T-helper 2 cell treated with Interferon-gamma antibody and Interleukin-4, amounts not matched to agents 5 μg/mL and 100 μg/mL, for 36 hours (primary cell): ENCODE results near the gene ALK.

Experiments
- DNase-seq: peaks from one replicate; pipeline ENCODE4 v3.0.0; 2021; ENCODE audit warnings: low spot score
- H3K27ac Mint-ChIP-seq: one replicate; pipeline ENCODE4 v1.8.0; 2021; ENCODE audit warnings: mild to moderate bottlenecking, mixed read lengths
- H3K27me3 Mint-ChIP-seq: one replicate; pipeline ENCODE4 v1.8.0; 2021; ENCODE audit warnings: low read depth, mixed read lengths
- H3K36me3 Mint-ChIP-seq: one replicate; pipeline ENCODE4 v1.8.0; 2021; ENCODE audit warnings: low read depth, mixed read lengths
- H3K4me1 Mint-ChIP-seq: one replicate; pipeline ENCODE4 v1.8.0; 2021; ENCODE audit warnings: low read depth, mixed read lengths
- H3K4me3 Mint-ChIP-seq: one replicate; pipeline ENCODE4 v1.8.0; 2022; ENCODE audit warnings: mild to moderate bottlenecking, moderate library complexity, mixed read lengths
- H3K9me3 Mint-ChIP-seq: one replicate; pipeline ENCODE4 v1.8.0; 2021; ENCODE audit warnings: mixed read lengths

Gene ALK

DNA sequence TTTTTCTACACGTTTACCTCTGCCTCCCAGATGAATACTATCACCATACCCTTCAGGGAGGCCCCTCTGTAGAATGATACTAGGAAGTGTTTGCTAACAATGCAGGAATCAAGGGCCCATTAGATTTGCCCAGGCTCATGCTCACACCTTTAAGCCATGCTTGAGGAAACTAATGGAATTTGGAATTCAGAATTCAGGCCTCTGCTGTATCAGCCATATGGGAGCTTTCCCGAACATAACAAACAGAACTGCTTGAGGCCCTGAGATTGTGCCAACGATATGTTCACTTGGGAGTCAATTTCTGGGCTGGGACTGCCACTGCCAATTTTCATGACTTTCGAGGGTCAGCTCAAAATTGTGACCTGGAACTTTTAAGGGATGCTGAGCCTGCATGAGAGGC lies 523.7 kb downstream of the ALK start:
- DNase-seq: no peak
- no peaks in the 10 kb centered on the region for H3K9me3 Mint-ChIP-seq
- H3K27ac Mint-ChIP-seq: no peak overlapping the region
- no peaks in the 10 kb centered on the region for H3K36me3 Mint-ChIP-seq
- H3K4me3 Mint-ChIP-seq: no peak overlapping the region
- H3K4me1 Mint-ChIP-seq: no peaks in the 10 kb centered on the region
- no peaks in the 10 kb centered on the region for H3K27me3 Mint-ChIP-seq

DNA sequence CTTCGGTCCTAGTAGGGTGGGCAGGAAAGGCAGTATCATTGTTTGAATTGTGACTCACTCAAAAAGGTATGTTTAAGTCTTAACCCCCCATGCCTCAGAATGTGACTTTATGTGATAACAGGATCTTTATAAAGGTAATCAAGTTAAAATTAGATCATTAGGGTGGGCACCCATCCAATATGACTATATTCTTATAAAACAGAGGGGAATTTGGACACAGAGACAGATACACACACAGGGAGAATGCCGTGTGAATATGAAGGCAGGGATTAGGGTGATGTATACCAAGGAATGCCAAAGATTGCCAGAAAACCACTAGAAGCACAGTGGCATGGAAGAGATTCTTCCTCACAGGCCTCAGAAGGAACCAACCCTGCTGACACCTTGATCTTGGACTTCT lies 524.3 kb downstream of the ALK start:
- Mint-ChIP-seq H3K27ac (no peak overlapping the region), H3K4me3 (no peak overlapping the region), H3K27me3 (no peaks in the 10 kb centered on the region), H3K36me3 (no peaks in the 10 kb centered on the region), H3K9me3 (no peaks in the 10 kb centered on the region), H3K4me1 (no peaks in the 10 kb centered on the region)
- no peak for DNase-seq

DNA sequence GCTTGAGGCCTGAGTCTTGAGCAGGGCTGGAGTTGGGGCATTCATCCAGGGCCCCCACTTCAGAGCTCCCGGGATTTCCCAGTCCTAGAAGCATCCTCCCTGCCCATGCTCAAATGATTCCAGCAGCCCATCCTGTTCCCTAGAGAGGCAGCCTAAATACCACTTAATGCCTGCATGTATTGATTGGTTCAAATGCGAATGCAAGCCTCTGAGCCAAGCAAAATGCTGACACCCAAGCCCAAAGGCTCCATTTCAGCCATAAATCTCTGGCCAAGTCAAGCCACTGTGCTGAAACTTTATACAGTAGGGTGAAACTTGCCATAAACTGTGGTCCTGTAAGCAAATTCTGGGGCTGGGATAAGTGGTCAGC lies 526.4 kb downstream of the ALK start:
- Mint-ChIP-seq H3K27ac (no peak overlapping the region), H3K4me1 (no peaks in the 10 kb centered on the region), H3K4me3 (no peak overlapping the region), H3K36me3 (no peaks in the 10 kb centered on the region), H3K9me3 (no peaks in the 10 kb centered on the region), H3K27me3 (peaks cover 5% of the 10 kb centered on the region)
- no peak for DNase-seq

DNA sequence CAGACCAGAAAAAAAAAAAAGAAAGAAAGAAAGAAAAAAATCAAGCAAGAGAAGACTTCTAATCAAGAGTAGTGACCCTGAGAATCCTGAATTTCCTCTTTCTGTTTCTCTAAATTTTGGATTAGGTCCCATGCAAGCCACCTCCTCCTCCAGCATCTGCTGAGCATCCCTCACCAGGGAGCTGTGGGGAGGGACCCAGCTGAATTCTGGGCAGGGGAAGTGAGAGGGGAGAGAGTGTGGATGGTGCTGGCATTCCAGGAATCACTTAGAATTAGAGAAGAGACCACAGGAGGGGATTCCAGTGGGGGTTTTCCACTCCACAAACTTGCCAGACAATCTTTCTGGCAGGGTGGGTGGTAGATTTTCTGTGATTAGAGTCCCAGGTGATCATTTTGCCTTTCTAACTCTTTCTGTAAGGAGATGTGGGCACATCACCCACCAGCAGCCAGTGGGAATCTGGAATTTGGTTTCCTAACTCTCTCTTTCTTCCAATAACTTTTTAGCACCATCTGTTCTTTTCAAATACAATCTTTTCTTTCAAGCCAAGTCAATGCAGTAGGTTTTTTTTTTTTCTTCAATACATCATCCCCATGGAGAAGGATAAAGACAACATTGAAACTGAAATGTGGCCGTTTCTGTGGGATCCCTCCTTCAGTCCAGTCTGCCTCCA lies 526.9 kb downstream of the ALK start:
- H3K27ac Mint-ChIP-seq: no peak overlapping the region
- no peak overlapping the region for H3K4me3 Mint-ChIP-seq
- no peaks in the 10 kb centered on the region for H3K9me3 Mint-ChIP-seq
- no peaks in the 10 kb centered on the region for H3K4me1 Mint-ChIP-seq
- peaks cover 5% of the 10 kb centered on the region for H3K27me3 Mint-ChIP-seq
- no peaks in the 10 kb centered on the region for H3K36me3 Mint-ChIP-seq
- no peak for DNase-seq

DNA sequence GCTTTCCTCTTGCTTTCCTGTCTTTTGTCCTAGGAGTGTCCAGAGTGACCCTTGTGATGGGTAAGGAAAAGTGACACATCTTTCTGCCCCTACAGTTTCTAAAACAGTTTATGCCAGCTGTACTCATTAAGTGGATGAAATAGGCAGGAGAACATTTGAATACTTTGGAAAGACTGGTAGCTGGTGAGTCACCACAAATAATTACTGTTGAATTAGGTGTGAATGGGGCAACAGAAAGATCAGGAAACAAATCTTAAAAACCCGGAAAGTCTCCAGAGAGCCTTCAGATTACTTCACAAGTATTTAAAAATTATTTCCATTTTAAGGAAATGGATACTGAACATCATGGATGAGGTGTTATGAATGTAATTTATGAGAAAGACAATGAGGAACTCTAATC lies 527.7 kb downstream of the ALK start:
- no peak overlapping the region for H3K27ac Mint-ChIP-seq
- H3K27me3 Mint-ChIP-seq: peaks cover 5% of the 10 kb centered on the region
- no peaks in the 10 kb centered on the region for H3K4me1 Mint-ChIP-seq
- H3K9me3 Mint-ChIP-seq: no peaks in the 10 kb centered on the region
- no peak for DNase-seq
- H3K36me3 Mint-ChIP-seq: no peaks in the 10 kb centered on the region
- H3K4me3 Mint-ChIP-seq: no peak overlapping the region

DNA sequence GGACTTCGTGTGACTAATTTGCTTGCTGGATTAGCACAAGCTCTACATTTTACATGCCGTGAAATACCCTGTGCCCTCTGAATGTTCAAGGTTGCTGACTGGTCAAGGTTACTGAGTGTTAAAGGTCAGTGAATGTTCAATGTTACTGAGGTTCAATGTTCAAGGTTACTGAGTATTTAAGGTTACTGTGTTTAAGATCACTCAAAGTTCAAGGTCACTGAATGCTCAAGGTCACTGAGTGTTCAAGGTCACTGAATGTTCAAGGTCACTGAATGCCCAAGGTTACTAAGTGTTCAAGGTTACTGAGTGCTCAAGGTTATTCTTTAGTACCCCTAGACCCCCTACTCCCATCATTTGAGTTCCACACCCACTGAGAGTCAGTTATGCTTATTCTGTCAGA lies 528.6 kb downstream of the ALK start:
- DNase-seq: no peak
- Mint-ChIP-seq H3K36me3 (no peaks in the 10 kb centered on the region), H3K4me3 (no peak overlapping the region), H3K9me3 (no peaks in the 10 kb centered on the region), H3K4me1 (no peaks in the 10 kb centered on the region), H3K27ac (no peak overlapping the region), H3K27me3 (peaks cover 5% of the 10 kb centered on the region)

DNA sequence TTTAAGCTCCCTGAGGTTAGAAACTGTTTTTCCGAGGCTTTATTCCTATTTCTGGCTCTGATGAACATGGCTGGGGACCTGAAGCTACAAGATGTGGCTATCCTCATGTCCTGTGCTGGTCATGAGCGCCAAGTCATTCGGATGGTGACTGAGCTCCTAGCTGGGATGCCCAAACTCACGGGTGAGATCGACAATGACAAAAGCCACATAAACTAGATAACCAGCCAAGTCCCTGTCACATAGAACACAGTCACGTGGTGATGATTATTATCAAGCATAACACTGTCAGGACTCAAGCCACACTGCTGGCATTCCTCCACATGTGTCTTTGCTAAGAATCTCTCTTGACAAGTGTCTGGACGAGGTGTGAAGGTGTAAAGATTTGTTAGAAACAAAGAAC lies 531.2 kb downstream of the ALK start:
- no peaks in the 10 kb centered on the region for H3K36me3 Mint-ChIP-seq
- no peak for DNase-seq
- H3K9me3 Mint-ChIP-seq: no peaks in the 10 kb centered on the region
- peaks cover 12% of the 10 kb centered on the region for H3K27me3 Mint-ChIP-seq
- H3K4me3 Mint-ChIP-seq: no peak overlapping the region
- no peak overlapping the region for H3K27ac Mint-ChIP-seq
- no peaks in the 10 kb centered on the region for H3K4me1 Mint-ChIP-seq

GRCh38 chr2:29389686-29390085 lies 531.7 kb downstream of the ALK start:
- DNase-seq: no peak
- H3K27ac Mint-ChIP-seq: no peak overlapping the region
- no peaks in the 10 kb centered on the region for H3K4me1 Mint-ChIP-seq
- H3K4me3 Mint-ChIP-seq: no peak overlapping the region
- H3K27me3 Mint-ChIP-seq: peaks cover 12% of the 10 kb centered on the region
- H3K9me3 Mint-ChIP-seq: no peaks in the 10 kb centered on the region
- no peaks in the 10 kb centered on the region for H3K36me3 Mint-ChIP-seq

DNA sequence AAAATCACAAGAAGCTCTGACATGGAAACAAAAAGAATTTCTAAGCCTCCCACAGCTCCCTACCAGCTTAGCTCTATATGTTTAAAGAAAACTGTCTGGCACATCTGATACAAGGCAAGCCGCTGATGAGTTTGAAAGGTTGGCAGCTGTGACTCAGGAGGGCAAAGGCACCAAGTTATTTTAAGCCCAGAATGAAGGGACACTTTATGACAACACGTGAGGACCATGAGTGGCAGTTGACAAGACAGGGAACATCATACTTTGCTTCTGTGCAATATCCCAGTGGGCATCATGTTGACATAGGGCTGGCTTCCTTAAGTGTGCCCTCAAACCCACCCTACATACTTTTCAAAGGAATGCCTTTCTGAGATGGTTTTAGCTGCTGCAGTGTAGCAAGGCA lies 533.3 kb downstream of the ALK start:
- DNase-seq: no peak
- Mint-ChIP-seq H3K4me1 (no peaks in the 10 kb centered on the region), H3K9me3 (no peaks in the 10 kb centered on the region), H3K4me3 (no peak overlapping the region), H3K27me3 (peaks cover 13% of the 10 kb centered on the region), H3K36me3 (no peaks in the 10 kb centered on the region), H3K27ac (no peak overlapping the region)

DNA sequence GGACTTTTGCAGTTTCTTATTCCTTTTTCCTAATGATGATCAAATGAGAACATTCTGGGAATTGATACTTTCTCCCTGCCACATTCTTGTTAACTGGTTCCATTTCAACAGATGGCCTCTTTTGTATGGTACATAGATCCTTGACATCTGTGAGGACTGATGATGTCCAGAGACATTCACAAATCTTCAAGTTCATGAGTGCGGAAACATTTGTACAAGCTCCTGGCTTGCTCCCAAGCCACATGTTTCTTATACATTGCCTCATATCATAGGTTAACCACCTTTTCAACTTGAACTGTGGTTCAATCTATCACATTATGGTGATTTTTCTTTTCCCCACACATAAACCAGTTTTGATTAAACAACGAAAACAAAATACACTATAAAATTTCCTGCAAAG lies 538.9 kb downstream of the ALK start:
- Mint-ChIP-seq H3K4me1 (no peaks in the 10 kb centered on the region), H3K27ac (no peak overlapping the region), H3K27me3 (peaks cover 11% of the 10 kb centered on the region), H3K9me3 (no peaks in the 10 kb centered on the region), H3K4me3 (no peak overlapping the region), H3K36me3 (no peaks in the 10 kb centered on the region)
- DNase-seq: no peak

GRCh38 chr2:29377788-29378187 lies 543.6 kb downstream of the ALK start:
- DNase-seq: no peak
- no peak overlapping the region for H3K4me3 Mint-ChIP-seq
- H3K36me3 Mint-ChIP-seq: no peaks in the 10 kb centered on the region
- no peaks in the 10 kb centered on the region for H3K4me1 Mint-ChIP-seq
- peaks cover 2% of the 10 kb centered on the region for H3K27me3 Mint-ChIP-seq
- H3K27ac Mint-ChIP-seq: no peak overlapping the region
- no peaks in the 10 kb centered on the region for H3K9me3 Mint-ChIP-seq

DNA sequence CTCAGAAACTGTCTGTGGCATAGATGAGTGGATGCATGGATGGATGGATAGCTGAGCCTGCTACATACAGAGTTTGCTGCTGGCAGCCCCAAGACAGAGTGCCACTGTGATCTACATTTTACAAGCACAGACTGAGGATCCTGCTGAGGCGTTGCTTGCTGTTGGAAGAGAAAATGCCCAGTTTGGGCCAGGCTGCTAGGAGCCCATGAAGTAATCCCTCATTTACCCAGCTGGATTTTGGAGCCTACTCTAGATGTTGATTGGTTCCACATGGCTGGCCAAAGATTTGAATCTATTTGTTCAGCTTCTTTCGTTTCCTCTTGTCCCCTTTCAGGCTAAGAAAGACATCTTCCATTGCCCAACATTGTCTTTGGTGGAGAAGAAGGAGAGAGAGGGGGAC lies 544.8 kb downstream of the ALK start:
- Mint-ChIP-seq H3K4me1 (no peaks in the 10 kb centered on the region), H3K27ac (no peak overlapping the region), H3K36me3 (no peaks in the 10 kb centered on the region), H3K27me3 (peaks cover 2% of the 10 kb centered on the region), H3K9me3 (no peaks in the 10 kb centered on the region), H3K4me3 (no peak overlapping the region)
- no peak for DNase-seq

DNA sequence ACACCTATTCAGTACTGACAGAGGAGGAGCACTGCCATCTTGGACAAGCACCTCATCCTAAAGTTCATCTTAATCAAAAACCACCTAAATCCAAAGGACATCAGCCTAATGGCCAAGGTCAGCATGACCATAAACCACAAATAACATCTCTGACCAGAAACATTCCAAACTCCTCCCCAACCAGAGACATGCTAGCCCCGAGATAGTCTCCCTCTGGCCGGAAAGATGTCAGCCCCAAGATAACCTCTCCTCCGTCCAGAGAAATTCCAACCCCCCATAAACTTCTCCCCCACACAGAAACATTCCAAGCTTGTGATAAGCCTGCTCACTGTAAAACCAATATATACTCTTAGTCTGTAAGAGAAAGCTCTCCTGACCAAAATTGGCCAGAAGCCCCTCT lies 545.5 kb downstream of the ALK start:
- H3K4me3 Mint-ChIP-seq: no peak overlapping the region
- no peak for DNase-seq
- H3K4me1 Mint-ChIP-seq: no peaks in the 10 kb centered on the region
- no peak overlapping the region for H3K27ac Mint-ChIP-seq
- no peaks in the 10 kb centered on the region for H3K9me3 Mint-ChIP-seq
- H3K27me3 Mint-ChIP-seq: peaks cover 2% of the 10 kb centered on the region
- no peaks in the 10 kb centered on the region for H3K36me3 Mint-ChIP-seq

GRCh38 chr2:29374823-29375222 lies 546.6 kb downstream of the ALK start:
- H3K9me3 Mint-ChIP-seq: no peaks in the 10 kb centered on the region
- no peaks in the 10 kb centered on the region for H3K4me1 Mint-ChIP-seq
- no peak overlapping the region for H3K4me3 Mint-ChIP-seq
- DNase-seq: no peak
- peaks cover 2% of the 10 kb centered on the region for H3K27me3 Mint-ChIP-seq
- H3K27ac Mint-ChIP-seq: no peak overlapping the region
- H3K36me3 Mint-ChIP-seq: no peaks in the 10 kb centered on the region

GRCh38 chr2:29373870-29374269 lies 547.5 kb downstream of the ALK start:
- Mint-ChIP-seq H3K27ac (no peak overlapping the region), H3K9me3 (no peaks in the 10 kb centered on the region), H3K27me3 (peaks cover 5% of the 10 kb centered on the region), H3K4me1 (no peaks in the 10 kb centered on the region), H3K36me3 (no peaks in the 10 kb centered on the region), H3K4me3 (no peak overlapping the region)
- DNase-seq: no peak
